Activated CD4-positive, alpha-beta T cell treated with anti-CD3 and anti-CD28 coated beads, Interleukin-2, amount 50 U/mL, for 1 hour (primary cell): ENCODE results near the gene POLR2L.

Experiments
- DNase-seq: peaks from one replicate; pipeline ENCODE4 v3.0.0-alpha.2; 2020

Gene POLR2L

DNA sequence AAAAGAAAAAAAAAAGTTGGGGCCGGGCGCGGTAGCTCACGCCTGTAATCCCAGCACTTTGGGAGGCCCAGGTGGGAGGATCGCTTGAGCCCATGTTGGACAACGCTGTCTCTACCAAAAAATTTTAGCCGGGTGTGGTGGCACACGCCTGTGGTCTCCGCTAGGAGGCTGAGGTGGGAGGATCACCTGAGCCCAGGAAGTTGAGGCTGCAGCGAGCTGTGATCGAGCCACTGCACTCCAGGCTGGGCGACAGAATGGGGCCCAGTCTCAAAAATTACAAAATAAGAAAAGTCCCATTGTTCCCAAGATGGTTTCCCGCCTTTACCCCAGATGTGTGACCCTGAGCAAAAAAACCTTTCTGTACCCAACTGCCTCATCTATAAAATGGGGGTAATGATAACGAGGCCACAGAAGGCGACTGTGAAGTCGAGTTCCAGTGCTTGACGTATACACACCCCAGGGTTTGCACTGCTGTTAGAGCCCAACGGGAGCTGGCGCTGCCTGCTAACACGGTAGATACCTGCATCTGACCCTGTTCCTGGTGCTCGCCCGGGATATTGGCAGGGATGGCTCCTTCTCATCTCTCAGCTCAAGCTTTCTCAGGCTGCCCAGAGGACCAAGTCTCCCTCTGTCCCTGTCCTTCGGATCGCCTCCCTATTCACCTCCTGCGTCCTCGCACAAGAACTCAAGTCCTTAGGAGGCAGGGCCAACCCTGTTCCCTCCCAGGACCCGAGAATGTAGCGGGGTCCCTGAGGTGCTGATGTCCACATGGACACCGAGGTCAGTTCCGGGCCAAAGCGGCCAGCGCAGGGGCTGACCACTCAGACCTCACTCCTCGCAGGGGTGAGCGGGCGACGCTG is 33.7 kb downstream of the POLR2L start:
- no peak for DNase-seq

DNA sequence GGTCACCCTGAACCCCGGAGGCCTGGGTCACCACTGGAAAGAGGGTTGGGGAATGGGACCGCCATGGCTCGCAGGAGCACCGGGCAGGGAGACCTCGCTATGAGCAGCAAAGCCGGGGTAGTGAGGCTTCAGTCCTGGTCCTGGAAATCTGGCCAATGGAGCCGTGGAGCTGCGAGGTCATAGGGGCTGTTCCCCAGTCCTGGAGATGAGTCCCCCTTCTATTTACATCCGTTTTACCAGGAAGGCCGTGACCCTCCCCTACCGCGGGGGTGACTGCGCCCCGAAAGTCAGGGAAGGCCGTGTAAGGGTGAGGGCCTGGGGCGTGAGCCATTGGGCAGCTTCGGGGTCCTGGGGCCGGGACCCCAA is 37.7 kb downstream of the POLR2L start:
- DNase-seq, result no peak

DNA sequence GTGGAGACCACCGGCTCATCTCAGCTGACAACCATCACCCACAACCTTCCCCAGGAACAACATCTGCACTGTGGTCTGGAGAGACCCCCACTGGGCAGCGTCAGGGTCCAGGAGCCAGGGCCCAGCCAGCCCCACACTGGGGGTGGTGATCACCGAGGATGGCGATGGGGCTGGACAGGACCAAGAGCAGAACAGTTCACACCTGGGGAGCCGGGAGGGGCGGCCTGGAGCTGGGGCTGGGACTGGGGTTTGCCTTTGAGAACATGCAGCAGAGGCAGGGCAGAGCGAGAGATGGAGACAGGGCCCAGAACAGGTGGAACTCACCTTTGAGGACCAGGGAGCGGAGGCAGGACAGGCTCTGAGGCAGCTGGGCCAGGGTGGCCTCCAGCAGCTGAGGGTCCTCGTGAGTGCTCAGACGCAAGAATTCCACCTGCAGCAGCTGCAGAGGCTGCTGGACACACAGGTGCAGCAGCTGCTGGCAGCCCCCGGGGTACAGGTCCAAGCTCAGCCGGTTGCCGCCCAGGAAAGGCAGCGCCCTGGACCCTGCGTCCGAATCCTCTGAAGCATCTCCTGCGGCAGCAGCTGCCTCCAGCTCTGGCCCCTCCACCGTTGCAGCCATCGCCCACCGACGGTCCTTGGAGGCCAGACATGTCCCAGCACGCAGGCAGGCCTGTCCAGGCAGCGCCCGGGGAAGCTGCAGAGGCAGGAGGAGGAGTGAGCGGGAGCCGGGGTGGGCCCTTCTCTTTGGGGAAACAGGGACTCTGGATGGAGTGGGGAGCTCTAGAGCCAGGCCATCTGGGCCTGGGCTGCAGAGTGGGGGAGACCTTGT is 38.3 kb downstream of the POLR2L start:
- DNase-seq, result no peak

DNA sequence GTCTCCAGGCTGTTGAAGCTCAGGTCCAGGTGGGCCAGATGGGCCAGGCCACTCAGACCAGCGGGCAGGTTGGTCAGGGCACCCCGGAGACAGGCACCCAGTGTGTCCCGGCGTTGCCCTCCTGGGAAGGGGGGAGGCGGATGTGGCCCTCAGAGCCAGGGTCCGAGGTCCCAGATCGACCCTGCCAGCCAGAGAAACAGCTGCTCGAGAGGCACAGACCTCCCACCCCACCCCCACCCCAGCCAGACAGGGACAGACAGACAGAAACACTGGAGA is 38.9 kb downstream of the POLR2L start:
- DNase-seq, result no peak

DNA sequence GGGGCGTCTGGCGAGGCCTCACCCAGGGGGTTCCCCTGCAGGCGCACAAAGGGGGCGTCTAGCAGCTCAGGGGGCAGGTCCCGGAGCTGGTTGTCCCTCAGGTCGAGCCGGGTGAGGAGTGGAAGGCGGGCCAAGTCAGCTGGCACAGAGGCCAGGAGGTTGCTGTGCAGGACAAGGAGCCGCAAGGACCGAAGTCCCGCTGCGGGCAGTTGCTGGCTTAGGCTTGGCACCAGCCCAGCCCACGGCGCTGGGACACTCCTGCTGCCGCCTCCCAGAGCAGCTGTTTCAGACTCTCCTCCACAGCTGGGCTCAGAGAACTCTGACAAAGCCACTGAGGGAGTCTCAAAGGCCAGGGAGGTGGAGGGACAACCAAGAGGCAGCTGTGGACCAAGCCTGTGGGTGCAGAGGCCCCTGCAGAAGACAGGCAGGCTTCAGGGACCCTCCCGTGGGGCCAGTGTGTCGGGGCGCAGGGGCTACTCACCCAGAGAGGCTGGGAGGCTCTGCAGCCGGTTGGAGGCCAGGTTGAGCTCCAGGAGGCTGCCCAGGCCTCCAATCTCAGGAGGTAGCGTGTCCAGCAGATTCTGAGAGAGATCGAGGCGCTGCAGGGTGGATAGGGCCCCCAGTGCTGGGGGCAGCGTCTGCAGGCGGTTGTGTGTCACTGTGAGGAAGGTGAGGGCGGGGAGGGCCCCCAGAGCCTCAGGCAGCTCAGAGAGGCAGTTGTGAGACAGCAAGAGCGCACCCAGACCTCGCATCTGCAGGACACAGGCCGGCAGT is 39.4 kb downstream of the POLR2L start:
- no peak for DNase-seq

DNA sequence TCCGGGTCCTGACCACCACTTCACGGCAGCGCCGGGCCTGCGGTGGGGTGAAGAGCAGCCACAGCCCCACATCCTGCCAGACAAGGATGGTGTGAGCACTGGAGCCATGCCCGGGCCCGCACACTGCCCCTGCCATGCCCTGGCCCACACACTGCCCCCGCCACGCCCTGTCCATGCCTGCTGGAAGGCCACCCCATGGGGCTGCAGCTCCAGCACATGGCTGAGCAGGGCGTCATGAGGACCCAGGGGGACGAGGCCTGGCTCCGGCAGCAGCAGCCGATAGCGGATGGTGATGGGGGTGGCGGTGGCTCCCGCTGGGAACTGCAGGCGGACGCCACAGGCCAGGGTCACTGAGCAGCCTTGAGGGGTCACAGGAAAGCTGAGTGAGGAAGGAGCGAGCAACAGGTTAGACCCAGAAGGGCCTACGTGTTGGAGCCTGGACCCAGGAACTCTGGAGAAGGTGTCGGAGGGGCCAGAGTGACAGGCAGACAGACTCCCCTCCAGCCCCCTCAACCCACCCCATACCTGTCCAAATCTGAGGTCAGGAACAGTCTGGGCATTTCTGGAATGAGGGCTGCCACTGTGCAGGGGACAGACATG is 40.2 kb downstream of the POLR2L start:
- DNase-seq, result no peak

DNA sequence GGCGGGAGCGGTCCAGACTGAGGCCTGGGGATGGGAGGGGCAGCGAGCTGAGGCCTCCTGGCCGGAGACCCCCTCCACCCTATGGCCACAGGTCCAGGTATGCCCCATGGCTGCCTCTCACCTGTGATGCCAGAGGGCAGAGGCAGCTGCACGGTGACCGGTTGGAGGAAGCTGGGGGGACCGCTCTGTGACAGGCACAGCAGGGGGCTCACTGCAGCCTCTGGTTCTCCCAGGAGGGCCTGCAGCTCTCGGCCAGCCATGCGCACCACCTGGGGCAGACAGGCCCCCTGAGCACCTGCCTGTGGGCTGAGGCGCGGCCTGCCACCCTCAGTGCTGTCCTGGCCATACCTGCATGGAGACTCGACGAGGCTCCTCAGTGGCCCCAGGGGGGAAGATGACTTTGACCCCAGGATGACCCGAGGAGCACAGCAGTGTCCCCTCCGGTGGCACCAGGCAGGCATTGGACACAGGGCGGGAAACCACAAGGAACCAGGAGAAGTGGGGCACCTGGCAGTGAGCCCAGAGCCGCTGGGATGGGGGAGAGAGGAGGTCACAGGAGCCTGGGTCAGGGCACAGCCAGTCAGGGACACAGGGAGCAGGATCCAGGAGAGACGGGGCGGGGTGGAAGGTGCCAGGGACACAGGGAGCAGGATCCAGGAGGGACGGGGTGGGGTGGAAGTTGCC is 41.1 kb downstream of the POLR2L start:
- DNase-seq, result no peak

DNA sequence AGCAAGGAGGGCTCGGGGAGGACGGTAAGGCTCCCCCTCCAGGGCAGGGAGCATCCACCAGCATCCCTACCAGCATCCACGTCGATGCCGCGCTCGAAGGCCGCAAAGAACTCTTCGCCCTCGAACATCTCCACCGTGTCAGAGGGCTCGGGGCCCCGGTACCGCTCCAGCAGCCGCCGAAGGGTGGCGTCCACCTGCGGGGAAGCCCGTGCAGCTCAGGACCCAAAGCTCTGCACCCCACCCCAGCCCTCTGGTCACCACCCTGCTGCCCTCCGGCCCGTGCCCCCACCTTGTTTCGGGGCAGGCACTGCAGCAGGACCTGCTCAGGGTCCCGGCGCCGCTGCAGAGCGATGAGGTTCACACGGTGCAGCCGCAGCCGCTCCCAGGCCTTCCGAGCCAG is 41.9 kb downstream of the POLR2L start:
- DNase-seq, result no peak

DNA sequence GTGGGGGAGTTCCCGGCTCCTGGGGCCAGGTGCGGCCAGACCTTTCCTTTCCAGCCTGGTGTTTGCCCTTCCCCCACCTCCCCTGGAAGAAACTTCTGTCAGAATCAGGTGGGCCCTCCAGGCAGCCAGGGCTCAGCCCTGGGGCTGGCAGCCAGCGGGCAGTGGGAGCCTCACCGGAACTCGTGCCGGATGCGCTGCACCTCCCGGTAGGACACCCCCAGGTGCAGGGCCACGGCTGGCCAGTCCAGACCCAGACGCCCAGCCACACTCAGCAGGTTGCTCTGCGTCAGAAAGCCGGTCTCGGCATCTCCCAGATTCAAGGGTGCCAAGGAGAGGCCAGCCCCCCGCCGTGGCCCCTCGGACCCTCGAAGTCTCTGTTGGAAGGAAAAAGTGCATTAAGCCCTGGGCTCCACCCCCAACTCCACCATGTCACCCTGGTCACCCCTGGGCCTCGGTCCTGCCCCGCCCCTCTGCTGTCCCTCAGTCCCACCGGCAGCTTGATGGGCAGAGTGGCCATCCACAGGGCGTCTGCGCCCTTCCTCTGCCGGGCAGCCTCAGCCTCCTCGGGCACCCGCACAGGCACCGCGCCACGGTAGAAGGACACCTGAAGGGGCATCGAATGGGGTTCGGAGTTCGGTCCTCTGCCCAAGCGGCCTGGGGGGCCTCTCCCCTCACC is 42.5 kb downstream of the POLR2L start:
- DNase-seq, result no peak

DNA sequence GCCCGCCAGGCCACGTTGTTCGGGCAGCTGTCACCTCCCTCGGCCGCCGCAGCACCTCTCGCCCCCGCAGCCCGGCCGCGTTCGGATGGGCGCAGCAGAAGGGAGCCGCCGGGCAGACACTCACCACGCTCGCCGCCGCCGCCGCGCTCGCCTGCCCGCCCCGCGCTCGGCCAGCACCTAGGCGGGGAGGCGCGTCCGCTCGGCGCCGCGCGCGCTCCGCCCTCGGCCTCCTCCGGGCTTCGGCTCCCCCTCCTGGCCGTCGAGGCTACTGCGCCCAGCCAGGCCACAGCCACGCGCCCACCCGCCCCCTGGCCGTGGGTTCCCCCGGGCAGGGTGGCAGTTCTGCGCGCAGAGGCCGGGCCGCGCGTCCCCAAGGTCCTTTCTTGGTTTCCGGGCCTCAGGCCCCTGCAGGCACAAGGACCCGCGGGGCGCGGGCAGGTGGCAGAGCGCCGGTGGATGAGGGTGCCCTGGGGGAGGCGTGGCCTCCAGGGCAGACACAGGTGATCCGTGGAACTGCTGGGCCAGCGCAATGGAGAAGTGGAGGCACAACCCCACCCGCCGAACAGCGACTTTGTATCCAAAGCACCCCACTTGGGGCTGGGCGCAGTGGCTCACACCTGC is 44.1 kb downstream of the POLR2L start, which contains the start of gene SLC25A22:
TSS of gene SLC25A22 (minus strand) at position 189 of the 621 bp plus-strand sequence. CDS start 3,275 bp downstream, outside the sequence.
- peak; percentile 80 for DNase-seq

DNA sequence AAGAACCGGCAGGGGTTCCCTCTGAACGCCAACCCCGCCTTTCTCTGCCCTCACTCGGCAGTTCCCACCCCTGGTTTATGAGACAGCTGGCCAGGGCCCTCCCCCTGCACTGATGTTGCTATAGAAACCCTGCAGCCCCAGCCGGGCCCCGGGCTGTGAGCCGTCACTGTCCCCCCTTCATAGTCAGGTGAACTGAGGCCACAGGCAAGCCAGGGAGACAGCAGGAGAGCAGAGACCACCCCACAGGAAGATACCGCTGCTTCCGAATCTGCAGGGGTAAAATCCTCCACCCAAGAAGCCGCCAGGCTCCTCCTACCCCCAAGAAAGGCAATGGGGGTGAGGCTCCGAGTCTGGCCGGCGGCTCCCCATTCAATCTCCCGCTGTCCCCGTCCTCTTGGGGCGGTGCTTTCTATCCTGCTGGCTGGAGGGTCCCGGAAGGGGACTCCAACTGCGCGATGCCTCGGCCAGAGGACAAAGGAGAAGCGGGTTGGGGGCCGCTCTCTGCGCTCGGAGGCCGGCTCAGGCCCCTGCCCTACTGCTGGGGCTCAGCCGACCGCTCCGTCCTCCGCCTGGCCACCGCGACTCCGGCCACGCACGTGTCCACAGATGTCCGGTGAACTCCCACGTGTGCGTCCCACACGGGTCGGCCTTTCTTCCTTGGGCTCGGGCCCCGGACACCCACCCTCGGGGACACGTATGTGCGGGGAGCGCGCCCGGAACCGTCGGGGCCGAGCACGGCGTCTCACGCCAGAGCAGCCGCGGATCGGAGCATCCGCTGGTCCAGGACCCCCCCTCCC is 44.8 kb downstream of the POLR2L start:
- DNase-seq, result peak; percentile 63

DNA sequence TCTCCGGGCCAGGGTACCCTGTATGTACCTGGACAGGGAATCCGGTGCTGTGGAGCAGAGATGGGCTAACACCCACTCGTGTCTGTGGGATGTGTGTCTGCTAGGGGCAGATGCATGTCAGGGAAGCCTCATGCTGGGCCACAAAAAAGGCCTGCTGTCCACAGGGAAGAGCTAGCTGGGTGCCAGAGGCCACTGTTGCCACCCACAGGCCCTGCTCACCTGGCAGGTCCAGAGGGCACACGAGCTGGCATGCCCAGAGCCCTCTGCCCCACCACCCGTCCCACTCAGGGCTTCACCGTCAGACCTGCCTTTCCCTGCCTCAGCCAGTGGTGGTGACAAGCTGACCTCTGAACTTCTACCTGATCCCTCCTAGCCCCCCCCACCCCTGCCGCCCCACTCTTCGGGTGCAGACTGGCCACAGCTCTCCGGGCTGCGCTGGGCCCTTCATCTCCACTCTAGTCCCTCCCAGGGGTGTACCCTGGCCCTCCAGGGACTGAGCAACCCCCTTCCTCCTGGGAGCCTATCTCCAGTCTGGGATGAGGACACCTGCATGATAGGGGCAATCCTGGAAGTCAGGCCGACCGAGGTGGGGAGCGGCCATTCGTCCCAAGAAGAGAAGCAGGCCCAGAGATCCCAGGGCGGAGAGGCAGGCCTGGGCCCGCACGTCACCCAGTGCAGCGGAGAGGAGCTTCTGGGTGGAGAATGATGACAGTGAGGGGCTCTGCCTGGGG is 45.6 kb downstream of the POLR2L start:
- DNase-seq, result no peak

DNA sequence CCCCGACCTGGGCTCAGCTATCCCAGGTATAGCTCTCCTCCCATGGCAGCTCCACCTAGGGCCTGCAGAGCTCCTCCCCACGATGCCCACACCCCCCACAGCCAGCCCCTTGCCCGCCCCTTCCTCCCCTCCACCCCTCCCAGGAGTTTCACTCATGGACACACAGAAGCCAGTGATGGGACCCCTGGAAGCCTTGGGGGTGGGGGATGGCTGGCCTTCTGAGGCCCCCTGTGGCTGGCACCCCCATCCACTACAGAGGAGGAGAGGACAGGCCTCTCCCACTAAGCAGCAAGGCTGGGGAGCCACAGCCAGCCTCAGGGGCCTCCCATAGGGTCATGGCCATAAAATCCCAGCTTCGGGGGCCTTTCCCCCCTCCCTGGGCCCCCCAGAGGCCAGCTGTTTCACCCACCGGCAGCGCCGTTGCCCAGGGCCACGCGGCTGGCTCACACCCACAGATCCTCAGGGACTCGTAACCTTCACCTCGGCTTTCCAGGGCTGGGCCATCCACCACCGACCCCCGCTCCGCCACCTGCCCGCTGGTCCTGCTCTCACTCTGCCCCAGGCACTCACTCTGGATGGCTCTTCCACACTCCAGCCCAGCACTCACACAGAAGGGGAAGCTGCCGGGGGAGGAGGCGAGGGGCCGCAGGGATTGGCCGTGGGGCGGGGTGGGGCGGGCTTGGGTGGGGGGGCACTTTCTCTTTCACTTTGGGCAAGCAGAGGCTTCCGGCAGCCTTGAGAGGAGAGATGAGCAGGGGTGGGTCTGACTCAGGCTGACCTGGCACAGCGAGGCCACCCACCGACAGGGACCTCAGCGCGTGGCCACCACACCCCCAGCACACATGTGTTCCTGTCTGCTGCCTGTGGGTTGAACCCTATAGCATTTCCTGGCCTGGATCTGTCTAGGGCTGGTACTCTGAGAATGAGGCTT is 46.4 kb downstream of the POLR2L start:
- peak; percentile 69 for DNase-seq

DNA sequence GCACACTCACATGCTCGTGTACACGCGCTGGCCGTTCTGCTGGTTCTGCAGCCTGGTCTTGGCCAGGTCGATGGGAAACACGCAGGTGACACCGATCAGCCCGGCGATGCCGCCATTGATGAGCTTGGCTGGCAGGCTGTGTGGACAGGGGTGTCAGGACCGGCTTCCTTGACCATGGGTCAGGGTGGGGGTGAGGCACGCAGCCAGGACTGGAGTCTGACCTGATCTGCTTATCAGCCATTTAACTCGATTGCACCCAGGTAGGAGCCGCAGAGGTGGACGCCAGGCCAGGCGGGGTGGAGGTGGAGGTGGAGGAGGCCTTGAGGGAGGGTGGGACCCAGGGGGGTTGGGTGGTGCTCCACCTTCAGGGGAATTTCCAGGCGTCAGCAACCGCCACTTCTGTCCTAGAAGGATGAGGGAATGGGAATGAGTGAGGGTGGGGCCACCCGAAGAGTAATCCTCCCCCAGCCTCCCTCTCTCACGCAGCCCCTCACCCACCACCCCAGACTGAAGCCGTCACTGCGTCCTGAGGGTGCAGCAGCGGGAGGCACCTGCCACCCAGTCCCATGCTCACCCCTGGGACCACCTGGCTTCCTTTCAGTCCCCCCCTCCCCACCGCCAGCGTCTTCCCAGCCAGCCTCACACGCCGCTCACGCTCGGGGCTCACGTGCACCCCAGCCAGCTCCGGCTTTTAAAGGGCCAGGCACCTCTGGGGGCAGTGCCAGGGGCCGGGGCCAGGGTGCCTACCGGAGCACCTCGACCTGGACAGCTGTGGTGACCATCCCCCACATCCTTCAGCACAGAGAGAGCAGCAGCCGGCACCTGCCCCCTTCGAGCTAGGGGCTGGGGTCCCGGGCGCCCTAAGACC is 47.3 kb downstream of the POLR2L start:
- DNase-seq, result no peak

DNA sequence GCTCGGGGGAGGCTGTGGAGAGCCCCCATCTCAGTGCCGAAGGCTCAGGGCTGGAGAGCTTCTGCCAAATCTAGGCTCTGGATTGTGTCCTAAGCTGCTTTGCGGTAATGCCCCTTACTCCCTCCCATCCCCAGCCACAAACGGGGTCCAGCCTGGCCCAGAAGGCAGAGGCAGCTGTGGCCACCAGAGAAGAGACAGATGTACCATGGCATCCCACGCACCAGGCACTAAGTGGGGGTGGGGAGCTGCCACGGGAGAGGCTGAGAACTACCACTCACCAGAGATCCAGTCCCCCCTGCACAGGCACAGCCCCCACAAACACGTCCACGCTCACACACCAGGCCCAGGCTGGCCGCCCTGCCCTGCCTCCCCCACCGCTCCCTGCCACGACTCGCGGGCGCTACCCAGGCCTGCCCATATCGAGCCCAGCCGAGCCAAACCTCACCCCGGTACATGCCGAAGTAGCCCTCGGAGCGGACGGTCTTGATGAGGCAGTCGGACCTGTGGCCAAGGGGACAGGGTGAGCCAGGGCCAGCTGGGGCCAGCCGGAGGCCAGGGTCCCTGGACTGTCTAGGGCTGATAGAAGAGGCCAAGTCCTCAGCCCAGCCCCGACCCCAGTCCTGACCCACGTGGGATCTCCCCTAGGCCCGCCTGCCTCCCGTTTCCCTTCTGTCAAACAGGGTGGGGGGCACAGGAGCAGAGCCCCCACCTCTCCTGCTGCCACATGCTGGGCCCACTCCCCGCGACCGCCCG is 48.1 kb downstream of the POLR2L start:
- no peak for DNase-seq

DNA sequence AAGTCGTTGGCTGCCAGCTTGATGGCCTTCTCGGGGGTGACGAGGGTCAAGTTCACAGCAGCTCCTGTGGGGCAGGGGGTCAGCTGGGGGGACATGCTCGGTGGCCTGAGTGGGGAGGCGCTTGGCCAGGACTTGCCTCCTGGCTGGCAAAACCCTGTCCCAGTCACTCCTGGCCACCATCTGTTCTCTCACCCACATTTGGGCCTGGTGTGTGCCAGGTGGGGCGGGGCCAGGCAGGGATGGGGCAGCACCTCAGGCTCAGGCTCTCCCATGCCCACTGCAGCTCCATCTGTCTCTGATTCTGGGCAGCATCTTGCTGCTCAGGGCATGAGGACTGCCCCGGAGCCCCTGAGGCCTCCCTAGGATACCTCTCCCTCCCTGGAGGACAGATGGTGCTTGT is 48.8 kb downstream of the POLR2L start:
- DNase-seq, result no peak

DNA sequence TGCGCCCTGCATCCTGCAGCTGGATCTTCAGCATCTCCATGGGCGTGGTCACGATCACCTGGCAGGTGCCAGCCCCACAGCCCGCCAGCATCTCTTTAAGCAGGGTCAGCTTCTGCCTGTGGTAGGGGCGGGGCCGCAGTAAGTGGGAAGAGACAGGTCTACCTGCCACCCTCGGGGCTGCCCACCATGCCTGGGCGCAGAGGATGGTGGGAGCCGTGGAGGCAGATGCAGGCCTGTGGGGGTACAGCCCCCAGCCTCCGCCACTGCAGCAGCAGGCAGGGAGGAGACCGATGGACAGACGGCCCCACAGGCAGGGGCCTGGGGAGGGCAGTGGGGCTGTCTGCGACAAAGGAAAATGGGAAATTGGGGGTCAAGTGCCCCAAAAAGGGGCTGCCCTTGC is 49.5 kb downstream of the POLR2L start:
- DNase-seq, result no peak
